ENCODE results near the gene OSBPL5.

Gene OSBPL5

GRCh38 chr11:3041699-3042441 is 123.2 kb downstream of the OSBPL5 start:
- in situ Hi-C loops (cut with MboI; ENCODE audit: low sequenced_read_pairs) = no loop called here

GRCh38 chr11:3040881-3041280 is 124.2 kb downstream of the OSBPL5 start:
- in situ Hi-C loops (cut with MboI; ENCODE audit: low sequenced_read_pairs) = no loop called here

GRCh38 chr11:3037945-3038271 is 127.2 kb downstream of the OSBPL5 start:
- in situ Hi-C loops (cut with MboI; ENCODE audit: low sequenced_read_pairs) = loop anchor here (10.0 kb wide), 1 partner anchor 57 kb away; no protein-coding TSS in a partner anchor

Data from HL-60/S4 (cell line).